ENCODE measurements around the gene ARL6IP5.
A peak's percentile ranks its signal among the peaks of the same experiment; 100 is the strongest.

Gene ARL6IP5

DNA sequence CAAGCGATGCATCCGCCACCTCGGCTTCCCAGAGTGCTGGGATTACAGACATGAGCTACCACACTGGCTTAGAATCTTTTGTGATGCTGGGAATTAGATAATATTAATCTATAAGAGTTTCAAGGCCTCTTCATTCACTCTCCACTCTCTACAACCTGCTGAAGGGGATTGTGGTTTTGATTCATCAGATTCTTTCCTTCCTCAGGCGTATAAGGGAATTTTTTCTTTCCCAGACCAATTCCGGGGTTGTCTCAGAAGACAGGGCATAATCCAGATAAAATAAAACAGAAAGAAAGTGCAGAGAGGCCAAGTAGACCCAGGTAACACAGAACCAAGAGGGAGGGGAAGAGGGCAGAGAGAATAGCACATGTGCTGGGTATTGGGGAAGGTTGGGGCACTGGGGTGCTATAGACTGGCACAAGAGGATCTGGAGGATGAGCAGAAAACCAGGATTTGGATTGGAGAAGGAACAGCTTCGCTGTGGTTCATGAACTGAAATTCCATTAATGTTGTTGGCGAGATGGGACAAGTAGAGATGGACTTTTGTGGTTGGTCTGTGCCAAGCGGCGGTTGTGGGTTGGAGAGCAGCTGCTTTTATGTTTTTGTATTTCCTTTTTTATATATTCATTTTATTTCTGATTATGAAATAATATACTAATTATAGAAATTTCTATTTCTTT is 12.8 kb downstream of the ARL6IP5 start:
- H3K27ac ChIP-seq, result no peak overlapping the region
- TF ChIP-seq, protein P1, sequence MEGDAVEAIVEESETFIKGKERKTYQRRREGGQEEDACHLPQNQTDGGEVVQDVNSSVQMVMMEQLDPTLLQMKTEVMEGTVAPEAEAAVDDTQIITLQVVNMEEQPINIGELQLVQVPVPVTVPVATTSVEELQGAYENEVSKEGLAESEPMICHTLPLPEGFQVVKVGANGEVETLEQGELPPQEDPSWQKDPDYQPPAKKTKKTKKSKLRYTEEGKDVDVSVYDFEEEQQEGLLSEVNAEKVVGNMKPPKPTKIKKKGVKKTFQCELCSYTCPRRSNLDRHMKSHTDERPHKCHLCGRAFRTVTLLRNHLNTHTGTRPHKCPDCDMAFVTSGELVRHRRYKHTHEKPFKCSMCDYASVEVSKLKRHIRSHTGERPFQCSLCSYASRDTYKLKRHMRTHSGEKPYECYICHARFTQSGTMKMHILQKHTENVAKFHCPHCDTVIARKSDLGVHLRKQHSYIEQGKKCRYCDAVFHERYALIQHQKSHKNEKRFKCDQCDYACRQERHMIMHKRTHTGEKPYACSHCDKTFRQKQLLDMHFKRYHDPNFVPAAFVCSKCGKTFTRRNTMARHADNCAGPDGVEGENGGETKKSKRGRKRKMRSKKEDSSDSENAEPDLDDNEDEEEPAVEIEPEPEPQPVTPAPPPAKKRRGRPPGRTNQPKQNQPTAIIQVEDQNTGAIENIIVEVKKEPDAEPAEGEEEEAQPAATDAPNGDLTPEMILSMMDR (conservative IDR thresholded peaks at IDR 0.05), result no peak

DNA sequence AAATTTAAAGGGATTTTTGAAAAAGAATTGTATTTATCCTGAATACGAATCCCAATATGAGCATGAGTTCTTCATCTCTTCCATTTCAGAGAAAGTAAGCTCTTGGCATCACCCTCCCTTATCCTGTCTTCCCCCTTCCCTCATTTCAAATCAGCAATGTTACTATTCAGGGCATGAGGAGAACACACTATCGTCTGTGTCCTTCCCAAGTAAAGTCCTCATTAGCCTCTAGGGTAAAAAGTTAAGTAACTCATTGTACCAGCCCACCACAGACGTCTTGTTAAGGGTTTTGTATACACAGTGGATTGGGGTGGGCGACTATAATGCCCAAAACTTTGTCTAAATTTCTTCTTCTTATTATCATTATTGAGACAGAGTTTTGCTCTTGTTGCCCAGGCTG is 14.8 kb downstream of the ARL6IP5 start:
- H3K27ac ChIP-seq, result no peak overlapping the region
- TF ChIP-seq, protein P1 (conservative IDR thresholded peaks at IDR 0.05), result no peak

DNA sequence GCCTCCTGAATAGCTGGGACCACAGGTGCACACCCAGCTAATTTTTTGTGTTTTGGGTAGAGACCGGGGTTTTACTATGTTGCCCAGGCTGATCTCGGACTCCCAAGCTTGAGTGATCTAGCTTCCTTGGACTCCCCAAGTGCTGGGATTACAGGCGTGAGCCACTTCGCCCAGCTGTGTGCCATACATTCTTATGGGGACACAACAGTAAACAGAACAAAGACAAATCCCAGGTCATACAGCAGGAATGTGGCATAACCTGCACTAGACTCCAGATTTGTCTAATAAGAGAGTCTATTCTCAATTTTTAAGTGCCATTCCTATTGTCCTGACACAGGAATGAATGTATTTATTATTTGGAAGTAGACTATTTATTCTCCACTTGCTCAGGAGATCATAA is 17.6 kb downstream of the ARL6IP5 start:
- no peak overlapping the region for H3K27ac ChIP-seq
- TF ChIP-seq, protein P1 (conservative IDR thresholded peaks at IDR 0.05), result no peak

DNA sequence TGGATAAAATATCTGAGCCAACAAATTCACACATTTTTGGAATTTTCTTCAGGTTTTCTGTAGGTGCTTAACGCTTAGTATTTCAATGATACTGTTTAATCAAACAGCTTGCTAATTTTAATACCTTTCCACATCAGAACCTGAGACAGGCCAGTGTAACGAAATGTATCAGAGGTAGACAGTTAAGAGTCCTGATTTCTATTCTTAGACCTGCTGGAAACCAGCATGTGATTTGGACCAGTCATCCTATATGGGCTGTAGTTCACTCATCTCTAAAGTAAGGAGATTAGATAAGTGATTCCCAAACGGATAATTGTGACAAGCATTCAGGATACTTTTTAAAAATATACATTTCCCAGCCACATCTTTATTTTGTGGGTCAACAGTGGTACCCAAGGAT is 18.4 kb downstream of the ARL6IP5 start:
- TF ChIP-seq, protein P1 (conservative IDR thresholded peaks at IDR 0.05), result no peak
- H3K27ac ChIP-seq, result peak overlapping the region; percentile 84; the same call in 1 of the 2 replicates

DNA sequence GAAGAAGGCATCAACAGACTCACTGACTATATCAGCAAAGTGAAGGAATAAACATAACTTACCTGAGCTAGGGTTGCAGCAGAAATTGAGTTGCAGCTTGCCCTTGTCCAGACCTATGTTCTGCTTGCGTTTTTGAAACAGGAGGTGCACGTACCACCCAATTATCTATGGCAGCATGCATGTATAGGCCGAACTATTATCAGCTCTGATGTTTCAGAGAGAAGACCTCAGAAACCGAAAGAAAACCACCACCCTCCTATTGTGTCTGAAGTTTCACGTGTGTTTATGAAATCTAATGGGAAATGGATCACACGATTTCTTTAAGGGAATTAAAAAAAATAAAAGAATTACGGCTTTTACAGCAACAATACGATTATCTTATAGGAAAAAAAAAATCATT is 19.8 kb downstream of the ARL6IP5 start:
- H3K27ac ChIP-seq, result peak overlapping the region; percentile 84
- TF ChIP-seq, protein P1 (conservative IDR thresholded peaks at IDR 0.05), result no peak

DNA sequence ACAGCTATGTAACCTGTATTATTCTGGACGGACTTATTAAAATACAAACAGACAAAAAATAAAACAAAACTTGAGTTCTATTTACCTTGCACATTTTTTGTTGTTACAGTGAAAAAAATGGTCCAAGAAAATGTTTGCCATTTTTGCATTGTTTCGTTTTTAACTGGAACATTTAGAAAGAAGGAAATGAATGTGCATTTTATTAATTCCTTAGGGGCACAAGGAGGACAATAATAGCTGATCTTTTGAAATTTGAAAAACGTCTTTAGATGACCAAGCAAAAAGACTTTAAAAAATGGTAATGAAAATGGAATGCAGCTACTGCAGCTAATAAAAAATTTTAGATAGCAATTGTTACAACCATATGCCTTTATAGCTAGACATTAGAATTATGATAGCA is 20.6 kb downstream of the ARL6IP5 start:
- H3K27ac ChIP-seq, result peak overlapping the region; percentile 84
- TF ChIP-seq, protein P1 (conservative IDR thresholded peaks at IDR 0.05), result no peak

DNA sequence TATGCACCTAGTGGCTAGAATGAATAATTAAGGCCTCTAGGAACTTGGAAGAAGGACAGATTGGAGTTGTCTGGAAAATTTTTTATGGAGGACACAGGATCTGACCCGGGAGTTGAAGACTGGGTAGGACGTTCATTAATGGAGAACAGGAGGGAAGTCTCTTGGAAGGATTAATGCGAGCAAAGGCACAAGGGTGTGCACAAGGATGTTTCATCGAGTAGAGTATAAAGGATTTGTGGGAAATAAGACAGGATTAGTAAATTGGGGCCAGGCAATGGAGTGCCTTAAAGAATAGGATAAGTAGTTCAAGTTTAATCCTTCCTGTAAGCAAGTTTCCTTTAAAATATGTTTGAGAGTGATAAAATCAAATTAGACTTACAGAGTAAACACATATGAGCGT is 23.1 kb downstream of the ARL6IP5 start:
- peak overlapping the region; percentile 42 for H3K27ac ChIP-seq
- TF ChIP-seq, protein P1 (conservative IDR thresholded peaks at IDR 0.05), result no peak
